Neural progenitor cell (in vitro differentiated cells): ENCODE results near the gene CAPN8.

Experiments used
- EZH2 ChIP-seq: fragments of 200-600 bp; sonication (generic); IDR thresholded peaks from 2 replicates; pipeline ENCODE4 v1.6.1; 2017; ENCODE audit warnings: antibody characterized with exemption, mild to moderate bottlenecking, moderate library complexity
- EZH2phosphoT487 ChIP-seq: fragments of 200-600 bp; sonication (generic); IDR thresholded peaks from 2 replicates; pipeline ENCODE4 v1.6.1; 2017; ENCODE audit warnings: antibody characterized with exemption
- TF ChIP-seq, protein P1 (sequence below): fragments of 200-600 bp; sonication (generic); IDR thresholded peaks from 2 replicates; pipeline ENCODE4 v1.5.1; 2017; ENCODE audit warnings: antibody characterized with exemption, mild to moderate bottlenecking

DNA sequence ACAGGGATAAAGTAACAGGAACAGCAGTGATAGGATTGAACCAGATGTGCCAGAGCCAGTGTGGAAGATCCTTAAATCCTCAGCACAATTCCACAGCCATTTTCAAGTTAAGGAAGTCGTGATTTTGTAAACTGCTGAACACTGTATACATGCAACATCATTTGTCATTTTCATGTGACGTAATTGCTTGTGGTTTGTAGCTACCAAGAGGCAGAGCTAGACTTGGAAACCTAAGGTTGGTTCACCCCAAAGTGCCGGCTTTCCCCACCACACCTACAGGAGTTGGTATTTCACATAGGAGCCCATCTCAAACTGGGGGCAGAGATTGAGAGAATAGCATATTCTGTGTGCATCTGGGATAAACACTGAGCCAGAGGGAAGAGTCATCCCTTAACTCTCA lies 113.9 kb downstream of the CAPN8 start:
- TF ChIP-seq, protein P1, sequence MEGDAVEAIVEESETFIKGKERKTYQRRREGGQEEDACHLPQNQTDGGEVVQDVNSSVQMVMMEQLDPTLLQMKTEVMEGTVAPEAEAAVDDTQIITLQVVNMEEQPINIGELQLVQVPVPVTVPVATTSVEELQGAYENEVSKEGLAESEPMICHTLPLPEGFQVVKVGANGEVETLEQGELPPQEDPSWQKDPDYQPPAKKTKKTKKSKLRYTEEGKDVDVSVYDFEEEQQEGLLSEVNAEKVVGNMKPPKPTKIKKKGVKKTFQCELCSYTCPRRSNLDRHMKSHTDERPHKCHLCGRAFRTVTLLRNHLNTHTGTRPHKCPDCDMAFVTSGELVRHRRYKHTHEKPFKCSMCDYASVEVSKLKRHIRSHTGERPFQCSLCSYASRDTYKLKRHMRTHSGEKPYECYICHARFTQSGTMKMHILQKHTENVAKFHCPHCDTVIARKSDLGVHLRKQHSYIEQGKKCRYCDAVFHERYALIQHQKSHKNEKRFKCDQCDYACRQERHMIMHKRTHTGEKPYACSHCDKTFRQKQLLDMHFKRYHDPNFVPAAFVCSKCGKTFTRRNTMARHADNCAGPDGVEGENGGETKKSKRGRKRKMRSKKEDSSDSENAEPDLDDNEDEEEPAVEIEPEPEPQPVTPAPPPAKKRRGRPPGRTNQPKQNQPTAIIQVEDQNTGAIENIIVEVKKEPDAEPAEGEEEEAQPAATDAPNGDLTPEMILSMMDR, result no peak
- TF ChIP-seq EZH2, result no peak
- TF ChIP-seq EZH2phosphoT487, result no peak
